NT2/D1 (cell line): ENCODE data around the gene GPATCH3.

Experiments used
- SUZ12 ChIP-seq: IDR thresholded peaks from 2 replicates; pipeline ENCODE4 v1.6.1; 2011; ENCODE audit not compliant: insufficient read length, insufficient read depth; ENCODE audit errors: extremely low read depth
- YY1 ChIP-seq: IDR thresholded peaks from 2 replicates; pipeline ENCODE4 v1.6.1; 2011; ENCODE audit not compliant: insufficient read length, insufficient read depth
- ZNF274 ChIP-seq: IDR thresholded peaks from 2 replicates; pipeline ENCODE4 v1.6.1; 2011; ENCODE audit warnings: mild to moderate bottlenecking, low read depth, low read length

- no peak for TF ChIP-seq YY1
- no peak for TF ChIP-seq ZNF274
- no peak for TF ChIP-seq SUZ12
Measured at GRCh38 chr1:26861889-26862378, 38.3 kb downstream of the GPATCH3 start.
